IMR-90 (cell line): ENCODE measurements around the gene PAQR4. TPM values are rescaled to one million over a fixed set of nuclear protein-coding genes. Genes with fewer than 3 reads are reported as not detected.

Source experiments
- ATAC-seq: fragments of 200-7000 bp; cut with Tn5 transposase; 2 replicates; pipeline ENCODE4 v1.9.1; 2020; ENCODE audit warnings: low read depth, mild to moderate bottlenecking, moderate library complexity
- BruUV-seq: library from RNA; stranded (reverse); fragments of 400-500 nt; replicated peaks from 2 replicates; lab custom pipeline; 2021; lab: Mats Ljungman, UMichigan
- CTCF ChIA-PET: fragments of 300-600 bp; formaldehyde crosslinking; extraction: SDS; loops from one replicate; lab custom pipeline; 2021; ENCODE audit warnings: antibody characterized with exemption; lab: Yijun Ruan, JAX
- POLR2A ChIA-PET: fragments of 300-600 bp; sonication (Branson Sonifier 250); formaldehyde crosslinking; loops from one replicate; lab custom pipeline; 2022; ENCODE audit warnings: antibody characterized with exemption; ENCODE audit not compliant: unreplicated experiment; lab: Charles Lee
- DNase-seq: peaks from one replicate; pipeline ENCODE4 v3.0.0; 2013
- H2AFZ ChIP-seq: replicated peaks from 2 replicates; pipeline ENCODE3; 2013; ENCODE audit warnings: low read length, mild to moderate bottlenecking; ENCODE audit not compliant: poor library complexity
- H2AK5ac ChIP-seq: 2 replicates; pipeline ENCODE4 v1.6.1; 2013; ENCODE audit warnings: low read depth, low read length, inconsistent platforms
- H2AK9ac ChIP-seq: replicated peaks from 2 replicates; pipeline ENCODE3; 2013; ENCODE audit warnings: mild to moderate bottlenecking, low read depth, low read length, moderate library complexity; ENCODE audit not compliant: poor library complexity
- H2BK120ac ChIP-seq: 2 replicates; pipeline ENCODE4 v1.6.1; 2013; ENCODE audit warnings: low read depth, low read length, inconsistent platforms
- H2BK15ac ChIP-seq: 3 replicates; pipeline ENCODE4 v1.6.1; 2013; ENCODE audit warnings: low read depth, low read length, inconsistent platforms
- H2BK20ac ChIP-seq: 2 replicates; pipeline ENCODE4 v1.6.1; 2013; ENCODE audit warnings: low read depth, mild to moderate bottlenecking, inconsistent platforms, low read length, moderate library complexity
- H2BK5ac ChIP-seq: 2 replicates; pipeline ENCODE4 v1.6.1; 2013; ENCODE audit warnings: mild to moderate bottlenecking, low read depth, low read length, inconsistent platforms; ENCODE audit not compliant: poor library complexity, severe bottlenecking
- H3K14ac ChIP-seq: replicated peaks from 2 replicates; pipeline ENCODE4 v1.6.1; 2013; ENCODE audit warnings: low read depth, low read length, inconsistent platforms
- H3K18ac ChIP-seq: 2 replicates; pipeline ENCODE4 v1.6.1; 2013; ENCODE audit warnings: low read depth, low read length, control low read depth
- H3K23ac ChIP-seq: 2 replicates; pipeline ENCODE4 v1.6.1; 2013; ENCODE audit warnings: low read depth, low read length, inconsistent platforms
- H3K27ac ChIP-seq: 2 replicates; pipeline ENCODE4 v1.5.1; 2013; ENCODE audit warnings: mild to moderate bottlenecking, control low read depth, low read length; ENCODE audit not compliant: insufficient read depth
- H3K27me3 ChIP-seq: 2 replicates; pipeline ENCODE4 v1.6.1; 2013; ENCODE audit warnings: low read length; ENCODE audit not compliant: control insufficient read depth, insufficient read depth
- H3K36me3 ChIP-seq: 2 replicates; pipeline ENCODE4 v1.6.1; 2013; ENCODE audit warnings: low read length, mixed read lengths; ENCODE audit not compliant: control insufficient read depth, insufficient read depth
- H3K4ac ChIP-seq: 2 replicates; pipeline ENCODE4 v1.6.1; 2013; ENCODE audit warnings: low read depth, low read length, inconsistent platforms
- H3K4me1 ChIP-seq: 2 replicates; pipeline ENCODE4 v1.6.1; 2013; ENCODE audit warnings: low read length, mixed read lengths; ENCODE audit not compliant: control insufficient read depth, insufficient read depth
- H3K4me2 ChIP-seq: 2 replicates; pipeline ENCODE4 v1.6.1; 2013; ENCODE audit warnings: low read depth, mild to moderate bottlenecking, control low read depth, low read length, moderate library complexity
- H3K4me3 ChIP-seq: 2 replicates; pipeline ENCODE4 v1.5.1; 2013; ENCODE audit warnings: low read depth, mild to moderate bottlenecking, control low read depth, low read length, moderate library complexity; ENCODE audit not compliant: insufficient read depth
- H3K56ac ChIP-seq: 2 replicates; pipeline ENCODE4 v1.6.1; 2013; ENCODE audit warnings: low read length, inconsistent platforms; ENCODE audit not compliant: insufficient read depth; ENCODE audit errors: extremely low read depth
- H3K79me1 ChIP-seq, 2 experiments: 2 replicates each; pipeline ENCODE4 v1.6.1; 2013; ENCODE audit warnings: low read length in 2 of 2, inconsistent platforms in 1 of 2, low read depth in 1 of 2
- H3K9ac ChIP-seq: 2 replicates; pipeline ENCODE4 v1.6.1; 2013; ENCODE audit warnings: low read depth, low read length, control low read depth
- H3K9me1 ChIP-seq: 2 replicates; pipeline ENCODE4 v1.6.1; 2013; ENCODE audit warnings: low read length, inconsistent platforms; ENCODE audit not compliant: insufficient read depth
- H3K9me3 ChIP-seq: 2 replicates; pipeline ENCODE4 v1.6.1; 2013; ENCODE audit warnings: low read length; ENCODE audit not compliant: control insufficient read depth, insufficient read depth
- H4K20me1 ChIP-seq: 2 replicates; pipeline ENCODE4 v1.6.1; 2013; ENCODE audit warnings: low read length, inconsistent platforms; ENCODE audit not compliant: insufficient read depth
- H4K5ac ChIP-seq: 2 replicates; pipeline ENCODE4 v1.6.1; 2013; ENCODE audit warnings: mild to moderate bottlenecking, low read depth, low read length, control low read depth
- H4K8ac ChIP-seq, 2 experiments: 2 replicates each; pipeline ENCODE4 v1.6.1; 2013; ENCODE audit warnings: low read depth in 2 of 2, low read length in 2 of 2, control low read depth in 1 of 2, inconsistent platforms in 1 of 2
- H4K91ac ChIP-seq: 2 replicates; pipeline ENCODE4 v1.6.1; 2013; ENCODE audit warnings: low read depth, low read length, inconsistent platforms; ENCODE audit not compliant: insufficient read depth
- BHLHE40 ChIP-seq: fragments of 150-350 bp; IDR thresholded peaks from 2 replicates; pipeline ENCODE4 v1.6.1; 2016; ENCODE audit warnings: mild to moderate bottlenecking, low read depth, low read length
- CEBPB ChIP-seq: IDR thresholded peaks from 2 replicates; pipeline ENCODE4 v1.6.1; 2012; ENCODE audit warnings: low read depth, low read length, improper control_type of control experiment
- CHD1 ChIP-seq: IDR thresholded peaks from 2 replicates; pipeline ENCODE4 v1.6.1; 2012; ENCODE audit warnings: low read depth, low read length, improper control_type of control experiment
- FOS ChIP-seq: fragments of 150-350 bp; IDR thresholded peaks from 2 replicates; pipeline ENCODE4 v1.6.1; 2016; ENCODE audit warnings: low read depth, low read length
- MAFK ChIP-seq: IDR thresholded peaks from 2 replicates; pipeline ENCODE4 v1.6.1; 2012; ENCODE audit warnings: low read depth, low read length, improper control_type of control experiment
- MXI1 ChIP-seq: IDR thresholded peaks from 2 replicates; pipeline ENCODE4 v1.6.1; 2012; ENCODE audit warnings: low read depth, mild to moderate bottlenecking, low read length, moderate library complexity, borderline replicate concordance
- NFE2L2 ChIP-seq: fragments of 150-350 bp; IDR thresholded peaks from 2 replicates; pipeline ENCODE4 v1.6.1; 2016; ENCODE audit warnings: low read depth, mild to moderate bottlenecking, low read length
- POLR2A ChIP-seq: IDR thresholded peaks from 2 replicates; pipeline ENCODE4 v1.6.1; 2012; ENCODE audit warnings: mild to moderate bottlenecking, low read depth, low read length
- RAD21 ChIP-seq: IDR thresholded peaks from 2 replicates; pipeline ENCODE4 v1.6.1; 2012; ENCODE audit warnings: low read length, improper control_type of control experiment
- RCOR1 ChIP-seq: IDR thresholded peaks from 2 replicates; pipeline ENCODE4 v1.6.1; 2012; ENCODE audit warnings: mild to moderate bottlenecking, low read length, improper control_type of control experiment; ENCODE audit not compliant: insufficient replicate concordance
- RFX5 ChIP-seq: IDR thresholded peaks from 2 replicates; pipeline ENCODE4 v1.8.0; 2012; ENCODE audit warnings: low read depth, mild to moderate bottlenecking, low read length, moderate library complexity
- SMC3 ChIP-seq: fragments of 150-350 bp; IDR thresholded peaks from 2 replicates; pipeline ENCODE4 v1.6.1; 2016; ENCODE audit warnings: low read depth, mild to moderate bottlenecking, antibody characterized with exemption, low read length, moderate library complexity
- WGBS, 2 experiments: methylation state at CpG; one replicate each; pipeline versions ENCODE4 v1.1.5 to v1.1.7; 2013; ENCODE audit warnings: missing lambda C conversion rate in 2 of 2; ENCODE audit not compliant: insufficient read length in 1 of 2; ENCODE audit errors: extremely low coverage in 2 of 2; 5-methylcytosine and 5-hydroxymethylcytosine counted together
- dilution Hi-C: fragments of 300-500 bp; cut with HindIII; formaldehyde crosslinking; loops from one replicate; pipeline ENCODE4 v1.14.3; 2018; ENCODE audit warnings: low sequenced_read_pairs; ENCODE audit not compliant: unreplicated experiment
- in situ Hi-C: fragments of 300-500 bp; cut with MboI; formaldehyde crosslinking; loops from 3 replicates; pipeline ENCODE4 v1.14.3; 2019; ENCODE audit warnings: low sequenced_read_pairs, inconsistent platforms, mixed read lengths
- intact Hi-C: fragments of 100-400 bp; cut with micrococcal nuclease; formaldehyde crosslinking; loops from 2 replicates; pipeline ENCODE4 v1.10.0; 2022
- polyA plus RNA-seq, 3 experiments: library from polyadenylated mRNA; depleted of rRNA; stranded (reverse); fragments of >200 nt; gene quantifications; 2 replicates each; pipeline ENCODE4 v1.2.3, GENCODE V29; 2012; ENCODE audit warnings: low replicate concordance in 1 of 3
- total RNA-seq: library from RNA; depleted of rRNA; stranded (reverse); fragments of >200 nt; gene quantifications from 2 replicates; pipeline ENCODE4 v1.2.3, GENCODE V29; 2012
- TF ChIP-seq, protein P1 (sequence below): conservative IDR thresholded peaks from 2 replicates; pipeline ENCODE4 v1.5.1; 2012; ENCODE audit warnings: mild to moderate bottlenecking, low read depth, low read length, improper control_type of control experiment

The PAQR4 gene
- total and polyA plus RNA-seq, 2 of the 4 experiments (the other 2 are of a cell fraction) = 2.2 to 10.0 TPM

DNA sequence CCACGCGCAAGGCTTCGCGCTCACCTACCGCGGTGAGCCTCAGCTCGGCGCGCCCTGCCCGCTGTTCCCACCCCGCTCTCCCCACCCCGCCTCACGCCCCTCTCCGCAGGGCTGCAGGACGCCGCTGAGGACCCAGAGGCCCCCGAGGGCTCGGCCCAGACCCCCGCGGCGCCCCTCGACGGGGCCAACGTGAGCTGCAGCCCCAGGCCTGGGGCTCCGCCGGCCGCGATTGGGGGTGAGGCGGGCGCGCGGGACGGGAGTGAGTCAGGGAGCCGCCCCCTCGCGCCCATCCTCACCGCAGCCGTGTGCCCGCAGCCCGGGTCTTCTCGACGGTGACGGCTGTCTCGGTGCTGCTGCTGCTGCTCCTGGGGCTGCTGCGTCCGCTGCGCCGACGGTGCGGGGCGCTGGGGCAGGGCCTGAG, 1.9 kb upstream of the PAQR4 start:
- no peak overlapping the region for H3K4me2 ChIP-seq
- 17% methylated on average over 45 of the region's 51 CpGs; no CpG with 5 or more reads in 1 of the 2 experiments for WGBS, 2 experiments

More for the DNA sequence above, 1.9 kb upstream of the PAQR4 start:
- Histone ChIP-seq H4K8ac (no peak overlapping the region), H3K27me3 (peaks cover 47% of the 10 kb centered on the region), H3K23ac (no peak overlapping the region), H3K18ac (no peak overlapping the region), H3K4me1 (peaks cover 7% of the 10 kb centered on the region; the same call in 1 of the 2 replicates), H3K27ac (no peak overlapping the region), H2BK15ac (no peak overlapping the region), H3K9ac (no peak overlapping the region), H2BK5ac (no peak overlapping the region), H2BK120ac (no peak overlapping the region), H3K79me1 (peaks cover 5 to 23% of the 10 kb centered on the region in 2 experiments; a peak in 3 of 4 replicates), H3K9me3 (no peaks in the 10 kb centered on the region; the same call in 1 of the 2 replicates), H3K36me3 (peaks cover 2% of the 10 kb centered on the region; the same call in 1 of the 2 replicates), H3K4me3 (no peak overlapping the region), H3K9me1 (peaks cover 17% of the 10 kb centered on the region), H4K20me1 (peaks cover 32% of the 10 kb centered on the region), H4K91ac (no peak overlapping the region), H2BK20ac (no peak overlapping the region), H3K14ac (no peak overlapping the region), H2AFZ (no peak overlapping the region), H2AK5ac (no peak overlapping the region), H3K56ac (no peak overlapping the region), H2AK9ac (no peak overlapping the region), H3K4ac (no peak overlapping the region), H4K5ac (no peak overlapping the region)
- TF ChIP-seq SMC3 (no peak), CEBPB (no peak), MXI1 (no peak), MAFK (no peak), FOS (no peak), NFE2L2 (no peak), RFX5 (no peak), RAD21 (no peak), CHD1 (no peak), RCOR1 (no peak), POLR2A (no peak), BHLHE40 (no peak)
- TF ChIP-seq, protein P1, sequence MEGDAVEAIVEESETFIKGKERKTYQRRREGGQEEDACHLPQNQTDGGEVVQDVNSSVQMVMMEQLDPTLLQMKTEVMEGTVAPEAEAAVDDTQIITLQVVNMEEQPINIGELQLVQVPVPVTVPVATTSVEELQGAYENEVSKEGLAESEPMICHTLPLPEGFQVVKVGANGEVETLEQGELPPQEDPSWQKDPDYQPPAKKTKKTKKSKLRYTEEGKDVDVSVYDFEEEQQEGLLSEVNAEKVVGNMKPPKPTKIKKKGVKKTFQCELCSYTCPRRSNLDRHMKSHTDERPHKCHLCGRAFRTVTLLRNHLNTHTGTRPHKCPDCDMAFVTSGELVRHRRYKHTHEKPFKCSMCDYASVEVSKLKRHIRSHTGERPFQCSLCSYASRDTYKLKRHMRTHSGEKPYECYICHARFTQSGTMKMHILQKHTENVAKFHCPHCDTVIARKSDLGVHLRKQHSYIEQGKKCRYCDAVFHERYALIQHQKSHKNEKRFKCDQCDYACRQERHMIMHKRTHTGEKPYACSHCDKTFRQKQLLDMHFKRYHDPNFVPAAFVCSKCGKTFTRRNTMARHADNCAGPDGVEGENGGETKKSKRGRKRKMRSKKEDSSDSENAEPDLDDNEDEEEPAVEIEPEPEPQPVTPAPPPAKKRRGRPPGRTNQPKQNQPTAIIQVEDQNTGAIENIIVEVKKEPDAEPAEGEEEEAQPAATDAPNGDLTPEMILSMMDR = no peak
- in situ Hi-C loops = no loop called here
- intact Hi-C loops = no loop called here
- BruUV-seq = no TSS peak
- CTCF ChIA-PET = no interaction called here
- POLR2A ChIA-PET = no interaction called here
- ATAC-seq (no peak), DNase-seq (no peak)
- dilution Hi-C loops = no loop called here
